Measurements from ENCODE around the gene ZBTB7C. TPM values are rescaled to one million over a fixed set of nuclear protein-coding genes. Genes with fewer than 3 reads are reported as not detected.

ZBTB7C gene
- total RNA-seq, 4 donors from 2014 or later: 26.0 to 50.6 (median 46.2) TPM

- no peaks in the 10 kb centered on the region for H3K9me3 ChIP-seq
- H3K36me3 ChIP-seq: no peaks in the 10 kb centered on the region
- no peaks in the 10 kb centered on the region for H3K27me3 ChIP-seq
- TF ChIP-seq EP300 (IDR thresholded peaks at IDR 0.05): no peak
- TF ChIP-seq POLR2A (IDR thresholded peaks at IDR 0.05): no peak
- TF ChIP-seq POLR2AphosphoS5 (IDR thresholded peaks at IDR 0.05): no peak
- no peak for TF ChIP-seq CTCF (IDR thresholded peaks at IDR 0.05)
- no peak overlapping the region for H3K4me3 ChIP-seq
- peaks cover 18% of the 10 kb centered on the region for H3K4me1 ChIP-seq
- H3K27ac ChIP-seq: no peak overlapping the region
- 100% methylated on average over 1 of the region's 1 CpG for WGBS
- no peak for DNase-seq (ENCODE audit: low spot score in 2 of 2)
These were observed 303.9 kb downstream of the ZBTB7C start for GRCh38 chr18:48105317-48105716.

GRCh38 chr18:48104705-48105104 is 304.5 kb downstream of the ZBTB7C start:
- TF ChIP-seq CTCF (IDR thresholded peaks at IDR 0.05): no peak
- TF ChIP-seq POLR2A (IDR thresholded peaks at IDR 0.05): no peak
- TF ChIP-seq EP300 (IDR thresholded peaks at IDR 0.05): no peak
- TF ChIP-seq POLR2AphosphoS5 (IDR thresholded peaks at IDR 0.05): no peak
- H3K27me3 ChIP-seq: no peaks in the 10 kb centered on the region
- DNase-seq (ENCODE audit: low spot score in 2 of 2): no peak
- no peaks in the 10 kb centered on the region for H3K36me3 ChIP-seq
- peaks cover 18% of the 10 kb centered on the region for H3K4me1 ChIP-seq
- H3K4me3 ChIP-seq: no peak overlapping the region
- no peaks in the 10 kb centered on the region for H3K9me3 ChIP-seq
- 88% methylated on average over 5 of the region's 6 CpGs for WGBS
- no peak overlapping the region for H3K27ac ChIP-seq

GRCh38 chr18:48100651-48101165 is 308.5 kb downstream of the ZBTB7C start:
- no peak overlapping the region for H3K4me3 ChIP-seq
- TF ChIP-seq POLR2AphosphoS5 (IDR thresholded peaks at IDR 0.05) (no peak), EP300 (IDR thresholded peaks at IDR 0.05) (no peak), POLR2A (IDR thresholded peaks at IDR 0.05) (no peak), CTCF (IDR thresholded peaks at IDR 0.05) (no peak)
- no peak for DNase-seq (ENCODE audit: low spot score in 2 of 2)
- H3K27ac ChIP-seq: no peak overlapping the region
- 59% methylated on average over 9 of the region's 9 CpGs for WGBS
- H3K9me3 ChIP-seq: no peaks in the 10 kb centered on the region
- peaks cover 7% of the 10 kb centered on the region for H3K4me1 ChIP-seq
- H3K36me3 ChIP-seq: no peaks in the 10 kb centered on the region
- H3K27me3 ChIP-seq: no peaks in the 10 kb centered on the region

- DNase-seq (ENCODE audit: low spot score in 2 of 2): no peak
- TF ChIP-seq POLR2A (IDR thresholded peaks at IDR 0.05) (no peak), CTCF (IDR thresholded peaks at IDR 0.05) (no peak), POLR2AphosphoS5 (IDR thresholded peaks at IDR 0.05) (no peak), EP300 (IDR thresholded peaks at IDR 0.05) (no peak)
- no peak overlapping the region for H3K27ac ChIP-seq
- H3K4me3 ChIP-seq: no peak overlapping the region
- H3K9me3 ChIP-seq: no peaks in the 10 kb centered on the region
- H3K36me3 ChIP-seq: no peaks in the 10 kb centered on the region
- peaks cover 6% of the 10 kb centered on the region for H3K4me1 ChIP-seq
- no peaks in the 10 kb centered on the region for H3K27me3 ChIP-seq
- 59% methylated on average over 8 of the region's 8 CpGs for WGBS
These were observed 309.0 kb downstream of the ZBTB7C start for GRCh38 chr18:48100165-48100575.

- Histone ChIP-seq H3K4me3 (no peak overlapping the region), H3K36me3 (no peaks in the 10 kb centered on the region), H3K27me3 (no peaks in the 10 kb centered on the region), H3K4me1 (peaks cover 6% of the 10 kb centered on the region), H3K9me3 (no peaks in the 10 kb centered on the region), H3K27ac (no peak overlapping the region)
- DNase-seq (ENCODE audit: low spot score in 2 of 2): no peak
- 77% methylated on average over 8 of the region's 8 CpGs for WGBS
- TF ChIP-seq CTCF (IDR thresholded peaks at IDR 0.05) (no peak), POLR2A (IDR thresholded peaks at IDR 0.05) (no peak), POLR2AphosphoS5 (IDR thresholded peaks at IDR 0.05) (no peak), EP300 (IDR thresholded peaks at IDR 0.05) (no peak)
These were observed 309.6 kb downstream of the ZBTB7C start for GRCh38 chr18:48099481-48100164.
